Right ventricle myocardium inferior (tissue), 1 donor: ENCODE results near the gene MAP4K4. TPM values are rescaled to one million over a fixed set of nuclear protein-coding genes. Genes with fewer than 3 reads are reported as not detected.

Experiments used
- ATAC-seq: fragments of 200-7000 bp; cut with Tn5 transposase; one replicate; pipeline ENCODE4 v1.9.1; 2020; ENCODE audit warnings: mild to moderate bottlenecking, moderate library complexity
- DNase-seq: peaks from one replicate; pipeline ENCODE4 v3.0.0; 2021; ENCODE audit errors: missing footprints
- intact Hi-C: fragments of 100-400 bp; cut with DNase I; formaldehyde crosslinking; loops from one replicate; pipeline ENCODE4 v1.11.0; 2022
- total RNA-seq: library from RNA; stranded (reverse); fragmentation: NEBNext Ultra II Directional; extraction: Animal tissue kit (Norgen Biotek cat#: 25700); gene quantifications from one replicate; pipeline ENCODE4 v1.2.1, GENCODE V29; 2021
- donor health status: DM: no; HTN: yes; CAD: no; lungs with severe emphysema.

MAP4K4 gene
- total RNA-seq, 1 donor from 2014 or later: 82.5 TPM

DNA sequence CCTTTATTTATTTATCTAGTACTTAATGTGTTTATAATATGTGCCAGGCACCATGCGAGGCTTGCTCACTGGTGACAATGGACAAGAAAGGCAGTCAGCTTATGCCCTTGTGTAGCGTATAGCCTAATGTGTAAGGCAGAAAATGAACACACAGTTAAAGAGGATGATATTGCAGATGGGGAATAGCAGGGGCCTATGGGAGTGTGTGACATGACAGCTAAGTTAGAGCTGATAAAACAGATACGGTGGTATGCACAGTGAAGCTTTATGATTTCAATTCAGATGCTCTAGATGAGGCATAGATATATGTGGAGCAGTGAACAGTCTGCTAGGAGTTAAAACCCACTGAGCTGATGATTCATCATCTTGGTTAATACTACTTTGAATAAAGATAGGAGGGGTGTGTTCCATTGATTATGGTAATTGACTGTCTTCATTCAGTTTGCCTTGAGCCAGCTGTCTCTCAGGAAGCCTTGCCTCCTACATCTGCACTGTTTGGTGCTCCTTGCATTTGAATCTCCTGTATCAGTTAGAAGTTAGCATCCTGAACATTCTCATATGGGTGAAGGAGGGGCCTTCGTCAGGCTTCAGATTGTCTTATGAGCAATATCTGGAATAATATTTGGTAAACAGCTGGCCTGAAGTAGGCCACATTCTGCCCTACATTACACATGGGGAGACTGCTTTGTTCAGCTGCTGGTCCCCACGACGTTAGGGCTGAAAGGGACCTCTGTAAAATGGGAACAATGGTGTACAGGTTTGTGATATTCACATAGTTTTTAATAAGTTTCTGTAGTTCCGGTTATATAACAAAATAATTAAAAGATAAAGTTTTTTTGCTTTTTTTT lies 13.2 kb downstream of the MAP4K4 start:
- ATAC-seq: peak; percentile 39

GRCh38 chr2:101714118-101714517 lies 16.6 kb downstream of the MAP4K4 start:
- DNase-seq: no peak
- no peak for ATAC-seq
- intact Hi-C loops: no loop called here

More for the DNA sequence above, 13.2 kb downstream of the MAP4K4 start:
- DNase-seq: no peak
- intact Hi-C loops: no loop called here

DNA sequence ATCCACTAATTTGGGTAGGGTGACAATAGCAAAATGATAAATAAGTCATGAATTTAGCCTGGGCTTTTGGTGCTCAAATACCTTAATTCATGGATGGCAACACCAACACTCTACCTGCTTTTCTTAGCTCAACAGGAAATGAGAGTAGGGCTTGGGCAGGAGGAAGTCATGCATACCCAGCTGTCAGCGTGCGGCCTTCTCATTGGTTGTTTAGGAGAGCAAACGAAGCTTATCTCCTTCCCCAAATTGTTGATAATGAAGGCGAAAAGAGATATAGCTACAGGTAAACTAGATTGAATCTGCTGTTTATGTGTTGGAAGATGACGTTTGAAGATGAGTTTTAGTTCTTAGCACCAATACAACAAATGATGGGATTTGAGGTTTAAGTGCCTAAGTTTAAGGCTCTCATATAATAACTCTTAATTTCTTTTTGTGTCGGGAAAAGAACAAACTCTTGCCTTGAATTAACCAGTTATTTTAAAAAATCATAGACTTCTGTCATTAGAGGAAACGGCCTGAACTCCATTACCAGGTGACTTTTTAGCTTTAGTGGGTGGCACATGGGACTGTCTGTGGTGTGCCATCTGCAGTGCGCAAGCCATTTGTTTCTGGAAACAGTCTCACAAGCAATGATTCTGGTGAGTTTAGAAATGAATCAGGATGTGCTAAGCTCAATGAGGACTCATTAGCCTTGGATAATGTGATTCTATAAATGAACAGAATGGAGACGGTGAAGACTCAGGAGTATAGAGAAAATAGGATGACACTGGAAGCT lies 19.8 kb downstream of the MAP4K4 start:
- ATAC-seq (no peak), DNase-seq (no peak)
- intact Hi-C loops: no loop called here

DNA sequence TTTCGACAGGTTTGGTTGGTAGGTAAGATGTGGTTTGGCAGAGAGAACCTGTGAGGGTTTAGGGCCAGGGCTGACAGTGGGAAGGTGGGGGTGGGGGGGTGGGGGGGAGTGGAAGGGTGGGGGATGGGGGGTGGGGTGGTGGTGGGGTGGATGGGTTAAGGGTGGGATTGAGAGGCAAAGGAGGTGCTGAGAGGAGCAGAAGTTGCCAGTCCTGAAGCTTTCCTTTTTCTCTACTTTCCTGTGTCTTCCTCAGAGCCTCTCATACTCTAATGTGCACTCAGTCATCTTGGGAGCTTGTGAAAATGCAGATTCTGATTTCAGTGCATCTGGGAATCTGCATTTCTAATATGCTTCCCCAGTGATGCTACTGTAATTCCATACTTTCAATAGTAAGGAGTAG lies 21.0 kb downstream of the MAP4K4 start:
- intact Hi-C loops: no loop called here

GRCh38 chr2:101718993-101719571 lies 21.6 kb downstream of the MAP4K4 start:
- DNase-seq (no peak), ATAC-seq (no peak)
- intact Hi-C loops: no loop called here

More for the DNA sequence above, 21.0 kb downstream of the MAP4K4 start:
- DNase-seq (no peak), ATAC-seq (no peak)

- no peak for DNase-seq
- intact Hi-C loops: no loop called here
Observed at GRCh38 chr2:101720732-101721131, 23.2 kb downstream of the MAP4K4 start.

DNA sequence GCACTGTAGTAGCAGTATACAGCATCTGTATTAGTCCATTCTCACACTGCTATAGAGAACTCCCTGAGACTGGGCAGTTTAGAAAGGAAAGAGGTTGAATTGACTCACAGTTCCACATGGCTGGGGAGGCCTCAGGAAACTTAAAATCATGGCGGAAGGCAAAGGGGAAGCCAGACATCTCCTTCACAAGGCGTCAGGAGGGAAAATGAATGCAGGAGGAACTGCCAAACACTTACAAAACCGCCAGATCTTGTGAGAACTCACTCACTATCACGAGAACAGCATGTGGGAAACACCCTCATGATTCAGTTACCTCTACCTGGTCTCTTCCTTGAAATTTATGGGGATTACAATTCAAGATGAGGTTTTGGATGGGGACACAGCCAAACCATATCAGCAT lies 25.4 kb downstream of the MAP4K4 start:
- intact Hi-C loops: no loop called here
- ATAC-seq (no peak), DNase-seq (no peak)

More at GRCh38 chr2:101720732-101721131, 23.2 kb downstream of the MAP4K4 start:
- ATAC-seq: no peak

DNA sequence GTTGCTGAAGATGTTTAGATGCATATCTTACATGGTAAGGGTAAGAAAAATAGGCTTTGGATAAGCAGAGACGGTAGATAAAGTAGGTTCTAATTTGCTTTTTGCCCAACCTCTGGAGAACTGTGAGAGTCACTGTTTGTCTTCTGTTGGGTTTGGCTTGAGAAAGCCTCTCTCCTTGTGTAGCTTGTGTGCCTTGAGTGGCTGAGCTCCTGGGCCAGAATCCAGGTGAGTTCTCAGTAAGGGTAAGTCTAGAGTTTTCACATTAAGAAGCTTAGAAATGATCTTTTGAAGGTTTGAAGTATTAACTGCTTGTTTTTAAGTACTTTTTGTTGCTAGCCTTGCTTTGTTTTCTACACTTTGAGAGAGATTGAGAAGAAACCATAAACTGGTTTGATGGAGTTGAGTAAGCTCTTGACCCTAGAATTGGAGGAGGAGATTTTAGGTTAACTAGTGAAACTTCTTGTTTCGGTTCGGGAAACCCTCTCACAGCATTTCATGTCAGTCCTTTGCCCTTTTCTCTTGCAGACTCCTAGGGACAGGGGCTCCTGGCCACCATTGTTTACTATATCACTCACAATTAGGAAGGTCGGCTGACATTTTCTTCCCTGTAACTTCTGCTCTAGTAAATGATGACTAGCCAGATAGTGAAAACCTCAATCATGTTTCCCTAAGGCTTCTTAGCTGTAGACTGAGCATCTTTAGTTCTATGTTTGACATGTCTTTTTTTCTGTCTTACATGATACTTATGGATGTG lies 26.0 kb downstream of the MAP4K4 start:
- no peak for DNase-seq
- no peak for ATAC-seq
- intact Hi-C loops: no loop called here

DNA sequence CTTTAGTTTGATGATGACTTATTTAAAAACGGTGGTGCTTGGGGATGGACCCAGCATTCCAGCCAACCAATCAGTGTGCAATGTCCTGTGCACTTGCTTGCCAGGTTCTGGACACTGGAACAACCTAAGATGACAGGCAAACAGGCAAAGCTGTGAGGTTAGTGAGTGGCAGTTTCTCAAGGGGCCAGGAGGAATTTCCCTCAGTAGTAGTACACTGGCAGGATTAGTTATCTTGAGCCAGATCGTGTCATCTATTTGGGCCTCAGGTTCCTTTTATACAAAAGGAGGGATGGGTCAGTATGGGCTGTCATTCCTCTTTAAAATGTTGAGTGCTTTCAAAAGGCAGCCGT lies 26.6 kb downstream of the MAP4K4 start:
- DNase-seq (no peak), ATAC-seq (no peak)
- intact Hi-C loops: no loop called here

DNA sequence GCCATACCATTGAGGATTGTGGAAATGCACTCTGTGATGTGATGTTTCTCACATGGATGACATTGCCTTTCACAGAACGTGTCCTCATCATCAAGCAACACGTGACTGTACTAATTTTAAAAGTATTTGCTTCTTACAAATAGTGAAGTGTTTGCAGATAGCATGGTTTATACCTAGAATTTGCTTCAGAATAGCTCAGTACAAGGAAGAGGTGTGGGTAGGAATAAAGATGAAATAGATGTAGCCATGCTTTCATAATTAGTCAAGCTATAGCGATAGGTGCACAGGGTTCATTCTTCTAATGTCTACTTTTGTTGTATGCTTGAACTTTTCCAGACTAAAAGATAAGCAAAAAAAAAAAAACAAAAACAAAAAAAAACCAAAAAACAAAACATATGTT lies 27.5 kb downstream of the MAP4K4 start:
- ATAC-seq (no peak), DNase-seq (no peak)
- intact Hi-C loops: no loop called here

DNA sequence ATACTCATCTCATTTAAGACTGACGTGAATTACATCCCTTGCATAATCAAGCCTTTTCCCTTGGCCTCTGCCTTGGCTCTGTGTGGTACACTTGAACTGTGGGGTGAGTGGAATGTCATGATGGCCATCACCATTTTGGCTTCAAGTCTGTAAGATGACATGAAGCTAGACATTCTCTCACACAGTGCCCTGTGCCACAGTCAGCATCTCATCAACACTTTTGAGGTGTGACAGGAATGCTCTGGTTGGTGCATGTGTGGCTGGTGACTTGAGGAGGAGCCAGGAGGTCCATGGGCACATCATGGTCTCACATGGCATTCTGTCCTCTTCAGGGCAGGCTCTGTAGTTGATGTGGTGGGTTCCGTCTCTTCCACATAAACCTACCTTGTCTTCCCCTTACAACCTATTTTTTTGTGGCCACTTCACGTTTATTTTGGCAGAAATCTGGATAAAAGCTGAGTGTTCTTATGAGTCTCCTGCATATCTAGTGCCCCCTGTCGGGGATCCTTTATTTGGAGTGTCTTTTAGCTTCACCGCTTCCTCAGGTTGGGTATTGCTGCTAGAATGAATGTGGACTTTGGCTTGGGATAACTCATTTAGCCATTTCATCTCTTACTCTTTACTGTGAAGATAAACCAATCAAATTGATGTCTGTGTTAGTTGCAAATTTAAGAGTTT lies 28.1 kb downstream of the MAP4K4 start:
- DNase-seq (no peak), ATAC-seq (peak; percentile 90)
- intact Hi-C loops: no loop called here

GRCh38 chr2:101728865-101729264 lies 31.4 kb downstream of the MAP4K4 start:
- ATAC-seq: no peak
- DNase-seq: no peak
- intact Hi-C loops: no loop called here

DNA sequence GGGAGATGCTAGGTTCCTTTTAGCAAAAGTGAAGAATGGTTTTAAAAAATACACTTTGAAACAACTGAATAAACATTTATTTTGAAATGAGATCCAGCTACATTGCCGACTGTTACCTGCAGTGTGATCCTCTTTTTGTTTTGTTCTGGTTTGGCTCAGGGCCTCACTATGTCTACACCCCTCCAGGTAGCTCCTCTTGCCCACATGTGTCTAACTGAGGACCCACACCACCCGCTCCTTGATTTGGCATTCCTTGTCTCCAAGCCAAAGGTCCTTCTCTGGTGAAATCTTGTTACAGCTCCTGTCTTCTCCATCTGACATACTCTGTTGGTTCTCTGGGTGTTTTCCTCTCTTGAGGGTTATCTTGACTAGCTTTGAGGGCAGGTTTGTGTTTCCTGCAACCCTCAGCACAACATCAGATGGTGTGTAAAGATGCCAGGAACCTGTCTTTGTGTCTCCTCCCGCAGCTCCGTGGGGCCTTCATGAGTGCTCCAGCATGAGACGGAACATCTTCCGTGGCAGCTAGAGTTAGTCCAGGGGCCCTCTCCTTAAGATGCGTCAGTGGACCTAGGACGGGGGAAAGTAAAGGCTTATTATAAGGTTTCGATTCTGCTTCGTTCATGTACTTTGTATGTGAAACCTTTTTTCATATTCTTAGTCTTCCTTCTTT lies 32.1 kb downstream of the MAP4K4 start:
- DNase-seq: no peak
- no peak for ATAC-seq
- intact Hi-C loops: no loop called here

- ATAC-seq: no peak
- no peak for DNase-seq
- intact Hi-C loops: no loop called here
Observed at GRCh38 chr2:101731221-101732054, 33.9 kb downstream of the MAP4K4 start.

GRCh38 chr2:101732199-101732598 lies 34.7 kb downstream of the MAP4K4 start:
- intact Hi-C loops: no loop called here
- ATAC-seq (no peak), DNase-seq (no peak)

DNA sequence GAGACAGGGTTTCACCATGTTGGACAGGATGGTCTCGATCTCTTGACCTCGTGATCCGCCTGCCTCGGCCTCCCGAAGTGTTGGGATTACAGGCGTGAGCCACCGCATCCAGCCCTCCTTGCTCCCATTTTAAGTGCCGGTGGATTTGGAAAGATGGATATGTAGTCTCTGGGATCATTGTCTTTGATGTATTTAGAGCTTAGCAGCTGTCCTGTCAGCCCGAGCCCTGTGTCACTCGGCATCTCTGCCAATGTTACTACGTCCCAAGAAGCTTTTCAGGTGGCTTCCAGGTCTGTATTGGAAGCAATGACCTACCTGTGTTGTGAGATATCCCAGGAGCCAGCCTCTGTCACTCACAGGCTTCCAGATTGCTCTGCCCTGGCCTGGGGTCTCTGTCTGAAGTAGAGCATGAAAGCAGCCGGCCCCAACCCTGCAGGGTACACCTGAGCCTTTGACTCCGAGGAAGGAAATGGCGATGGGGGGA lies 35.3 kb downstream of the MAP4K4 start:
- intact Hi-C loops: no loop called here
- DNase-seq: no peak
- ATAC-seq: no peak
